Mesendoderm (in vitro differentiated cells): ENCODE data around the gene LRIT2.

ENCODE experiments used
- DNase-seq: peaks from one replicate; pipeline ENCODE4 v3.0.0; 2013
- H2AK5ac ChIP-seq: 2 replicates; pipeline ENCODE4 v1.6.1; 2013; ENCODE audit warnings: low read length, inconsistent platforms
- H2BK120ac ChIP-seq: 2 replicates; pipeline ENCODE4 v1.6.1; 2013; ENCODE audit warnings: low read depth, mild to moderate bottlenecking, low read length, moderate library complexity, mixed read lengths
- H2BK15ac ChIP-seq: replicated peaks from 2 replicates; pipeline ENCODE4 v1.6.1; 2013; ENCODE audit warnings: low read depth, mild to moderate bottlenecking, moderate library complexity
- H2BK5ac ChIP-seq: 2 replicates; pipeline ENCODE4 v1.6.1; 2013; ENCODE audit warnings: low read length, inconsistent platforms
- H3K18ac ChIP-seq: 2 replicates; pipeline ENCODE4 v1.6.1; 2013; ENCODE audit warnings: mild to moderate bottlenecking, low read length, mixed read lengths
- H3K23ac ChIP-seq: one replicate; pipeline ENCODE4 v1.6.1; 2013; ENCODE audit warnings: low read length
- H3K27ac ChIP-seq: 2 replicates; pipeline ENCODE4 v1.5.1; 2013; ENCODE audit warnings: low read depth, mild to moderate bottlenecking, inconsistent platforms, low read length, moderate library complexity
- H3K27me3 ChIP-seq: 2 replicates; pipeline ENCODE4 v1.6.1; 2013; ENCODE audit warnings: low read length, control low read depth, mild to moderate bottlenecking, inconsistent platforms; ENCODE audit not compliant: insufficient read depth, poor library complexity
- H3K36me3 ChIP-seq: 2 replicates; pipeline ENCODE4 v1.6.1; 2013; ENCODE audit warnings: low read length, inconsistent platforms; ENCODE audit not compliant: control insufficient read depth, insufficient read depth
- H3K4ac ChIP-seq: one replicate; pipeline ENCODE4 v1.6.1; 2013; ENCODE audit warnings: low read depth, mild to moderate bottlenecking, low read length, moderate library complexity
- H3K4me1 ChIP-seq: 2 replicates; pipeline ENCODE4 v1.6.1; 2013; ENCODE audit warnings: low read depth, low read length, inconsistent platforms; ENCODE audit not compliant: control insufficient read depth
- H3K4me2 ChIP-seq: 2 replicates; pipeline ENCODE4 v1.6.1; 2013; ENCODE audit warnings: low read length
- H3K4me3 ChIP-seq: 2 replicates; pipeline ENCODE4 v1.5.1; 2013; ENCODE audit warnings: mild to moderate bottlenecking, low read length
- H3K56ac ChIP-seq: one replicate; pipeline ENCODE4 v1.6.1; 2013; ENCODE audit warnings: low read length
- H3K79me1 ChIP-seq: 2 replicates; pipeline ENCODE4 v1.6.1; 2013; ENCODE audit warnings: low read length, inconsistent platforms
- H3K79me2 ChIP-seq: 2 replicates; pipeline ENCODE4 v1.6.1; 2013; ENCODE audit warnings: mild to moderate bottlenecking, low read length; ENCODE audit not compliant: control insufficient read depth, insufficient read depth
- H3K9ac ChIP-seq: 2 replicates; pipeline ENCODE4 v1.6.1; 2013; ENCODE audit warnings: low read length, inconsistent platforms
- H4K5ac ChIP-seq: one replicate; pipeline ENCODE4 v1.6.1; 2013; ENCODE audit warnings: low read length
- H4K8ac ChIP-seq: one replicate; pipeline ENCODE4 v1.6.1; 2013; ENCODE audit warnings: low read depth, mild to moderate bottlenecking, control low read depth, low read length, moderate library complexity
- WGBS: extraction: QIAGEN DNeasy Blood & Tissue Kit; methylation state at CpG from one replicate; pipeline ENCODE4 v1.1.7; 2013; ENCODE audit warnings: low lambda C conversion rate, missing lambda C conversion rate; ENCODE audit not compliant: insufficient coverage; ENCODE audit errors: extremely low coverage; 5-methylcytosine and 5-hydroxymethylcytosine counted together

The LRIT2 gene

DNA sequence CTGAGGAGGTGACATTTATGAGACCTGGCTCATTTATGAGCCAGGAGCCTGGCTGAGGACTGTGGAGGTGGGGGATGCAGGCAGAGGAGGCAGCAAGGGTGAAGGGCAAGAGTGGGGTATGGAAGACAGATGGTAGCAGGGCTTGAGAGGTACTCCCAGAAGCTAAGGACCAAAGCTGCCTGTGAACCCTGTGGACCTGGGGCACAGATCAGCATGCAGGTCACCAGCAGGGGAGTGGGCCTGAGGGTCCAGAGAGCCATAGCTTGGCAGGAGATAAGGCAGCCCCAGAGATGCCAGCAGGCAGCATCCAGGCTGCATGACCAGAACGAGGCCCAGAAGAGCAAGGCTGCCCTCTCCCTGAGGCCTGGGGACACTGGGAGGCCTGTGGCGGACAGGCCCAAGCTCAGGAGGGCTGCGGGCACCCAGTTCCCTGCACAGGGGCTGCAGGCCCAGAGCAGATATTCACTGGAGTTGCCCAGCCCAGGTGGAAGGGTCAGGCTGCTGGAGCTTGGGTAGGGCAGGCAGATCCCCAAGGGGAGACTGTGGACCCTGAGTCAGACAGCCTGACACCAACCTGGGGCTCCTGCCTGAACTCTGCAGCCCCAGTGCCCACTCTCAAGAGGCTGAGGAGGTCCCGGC lies 48.4 kb downstream of the LRIT2 start:
- Histone ChIP-seq H2AK5ac (no peak overlapping the region), H3K36me3 (no peaks in the 10 kb centered on the region), H3K18ac (no peak overlapping the region), H3K79me2 (no peaks in the 10 kb centered on the region), H3K4me3 (no peak overlapping the region), H3K56ac (no peak overlapping the region), H3K27ac (no peak overlapping the region), H3K9ac (no peak overlapping the region), H2BK5ac (no peak overlapping the region), H3K79me1 (no peaks in the 10 kb centered on the region), H3K27me3 (no peaks in the 10 kb centered on the region), H4K5ac (no peak overlapping the region), H3K4me2 (no peak overlapping the region), H3K23ac (no peak overlapping the region), H2BK15ac (no peak overlapping the region), H2BK120ac (no peak overlapping the region), H3K4me1 (no peaks in the 10 kb centered on the region), H3K4ac (no peak overlapping the region), H4K8ac (no peak overlapping the region)
- no peak for DNase-seq
- WGBS = no CpG with 5 or more reads among the region's 4 CpGs

DNA sequence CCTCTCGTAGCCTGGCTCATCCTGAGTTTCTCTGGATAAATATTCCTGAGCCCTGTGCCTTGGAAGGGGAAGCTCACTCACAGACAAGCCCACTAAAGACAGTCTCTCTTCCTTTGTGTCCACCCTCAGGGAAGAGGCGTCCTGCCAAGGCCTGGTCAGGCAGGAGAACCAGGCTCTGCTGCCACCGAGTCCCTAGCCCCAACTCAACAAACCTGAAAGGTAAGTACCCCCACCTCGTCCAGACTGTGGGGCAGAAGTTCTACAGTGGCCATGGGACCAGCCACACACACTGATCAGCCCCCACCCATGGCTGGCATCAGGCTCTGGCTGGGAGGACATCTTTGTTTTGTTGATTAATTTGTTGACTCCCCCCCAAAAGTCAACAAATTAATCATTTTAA lies 49.0 kb downstream of the LRIT2 start:
- no peak overlapping the region for H2BK15ac ChIP-seq
- H2BK120ac ChIP-seq = no peak overlapping the region
- H3K18ac ChIP-seq = no peak overlapping the region
- H3K4me2 ChIP-seq = no peak overlapping the region
- no peak overlapping the region for H2AK5ac ChIP-seq
- H3K4me1 ChIP-seq = no peaks in the 10 kb centered on the region
- no peaks in the 10 kb centered on the region for H3K27me3 ChIP-seq
- no CpG with 5 or more reads among the region's 4 CpGs for WGBS
- no peak overlapping the region for H3K4me3 ChIP-seq
- no peak overlapping the region for H3K4ac ChIP-seq
- no peaks in the 10 kb centered on the region for H3K36me3 ChIP-seq
- no peak for DNase-seq
- no peaks in the 10 kb centered on the region for H3K79me1 ChIP-seq
- H4K5ac ChIP-seq = no peak overlapping the region
- no peak overlapping the region for H3K27ac ChIP-seq
- H2BK5ac ChIP-seq = no peak overlapping the region
- no peak overlapping the region for H3K23ac ChIP-seq
- H3K79me2 ChIP-seq = no peaks in the 10 kb centered on the region
- H3K9ac ChIP-seq = no peak overlapping the region
- H3K56ac ChIP-seq = no peak overlapping the region
- no peak overlapping the region for H4K8ac ChIP-seq

- H3K18ac ChIP-seq = no peak overlapping the region
- no peaks in the 10 kb centered on the region for H3K79me2 ChIP-seq
- no peak overlapping the region for H3K27ac ChIP-seq
- H4K5ac ChIP-seq = no peak overlapping the region
- no peak overlapping the region for H3K9ac ChIP-seq
- no peak overlapping the region for H4K8ac ChIP-seq
- no peak overlapping the region for H3K56ac ChIP-seq
- no peaks in the 10 kb centered on the region for H3K36me3 ChIP-seq
- no peak overlapping the region for H3K23ac ChIP-seq
- H2BK5ac ChIP-seq = no peak overlapping the region
- no peak overlapping the region for H3K4ac ChIP-seq
- H3K4me3 ChIP-seq = no peak overlapping the region
- no peak overlapping the region for H2BK120ac ChIP-seq
- H3K27me3 ChIP-seq = no peaks in the 10 kb centered on the region
- H2AK5ac ChIP-seq = no peak overlapping the region
- no peak overlapping the region for H2BK15ac ChIP-seq
- no peak overlapping the region for H3K4me2 ChIP-seq
- no CpG with 5 or more reads among the region's 6 CpGs for WGBS
- no peak for DNase-seq
- H3K79me1 ChIP-seq = no peaks in the 10 kb centered on the region
- H3K4me1 ChIP-seq = no peaks in the 10 kb centered on the region
These were observed 49.9 kb downstream of the LRIT2 start for GRCh38 chr10:84175436-84175835.

GRCh38 chr10:84173501-84173929 lies 51.8 kb downstream of the LRIT2 start, which contains the start of gene GPR15LG:
Gene GPR15LG (plus strand): TSS chr10:84173801. CDS start chr10:84173852, 51 bp downstream.
- Histone ChIP-seq H3K4me1 (no peaks in the 10 kb centered on the region), H2AK5ac (no peak within 1 kb of the TSS), H2BK5ac (no peak within 1 kb of the TSS), H2BK120ac (no peak within 1 kb of the TSS), H3K23ac (peak within 1 kb of the TSS; percentile 89), H2BK15ac (no peak within 1 kb of the TSS), H4K5ac (no peak within 1 kb of the TSS), H3K4me3 (no peak within 1 kb of the TSS), H3K36me3 (no peaks in the 10 kb centered on the region), H3K27ac (no peak within 1 kb of the TSS), H3K56ac (no peak within 1 kb of the TSS), H4K8ac (no peak within 1 kb of the TSS), H3K9ac (no peak within 1 kb of the TSS), H3K79me2 (no peaks in the 10 kb centered on the region), H3K4ac (no peak within 1 kb of the TSS), H3K4me2 (no peak within 1 kb of the TSS), H3K79me1 (no peaks in the 10 kb centered on the region), H3K27me3 (no peaks in the 10 kb centered on the region), H3K18ac (no peak within 1 kb of the TSS)
- no CpG with 5 or more reads among the region's 2 CpGs for WGBS
- DNase-seq = no peak

DNA sequence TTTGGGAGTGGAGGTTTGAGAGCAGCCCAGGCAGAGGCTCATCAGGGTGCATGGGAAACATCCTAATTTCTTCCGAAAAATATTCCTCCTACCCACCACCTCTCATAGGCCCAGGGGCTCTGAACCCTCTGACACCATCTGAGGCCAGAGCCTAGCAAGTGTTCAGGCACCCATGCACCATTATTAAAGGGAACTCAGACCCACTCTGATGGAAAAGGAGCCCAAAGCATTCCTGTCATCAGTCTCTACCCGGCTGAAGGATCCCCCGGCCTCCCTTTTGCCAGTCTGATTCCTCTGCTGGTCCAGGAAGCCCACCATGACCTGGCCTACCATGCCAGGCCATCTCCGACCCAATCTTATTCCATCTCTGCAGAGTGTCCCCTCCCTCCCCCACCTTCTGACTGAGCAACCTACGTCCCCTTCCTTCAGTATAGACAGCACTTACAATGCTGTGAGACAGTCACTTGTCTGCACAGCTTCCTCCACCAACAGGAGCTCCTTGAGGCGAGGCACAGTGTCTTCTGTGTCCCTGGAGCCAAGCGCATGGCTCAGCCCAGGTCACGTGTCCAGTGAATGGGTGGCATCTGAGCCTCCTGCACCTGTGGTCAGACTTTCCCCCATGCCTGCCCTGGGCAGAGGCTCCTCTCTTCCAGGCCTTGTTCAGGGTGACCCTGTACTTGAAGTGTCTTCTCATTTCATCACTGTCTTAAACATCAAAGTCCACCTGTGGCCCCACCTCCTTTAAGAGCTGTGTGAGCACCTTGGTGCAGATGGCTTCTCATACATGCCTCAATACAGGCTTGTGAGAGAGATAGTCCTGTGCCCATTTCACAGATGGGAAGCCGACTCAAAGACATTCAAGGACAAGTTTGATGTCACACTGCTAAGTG lies 52.6 kb downstream of the LRIT2 start:
- H3K9ac ChIP-seq = no peak overlapping the region
- no peak overlapping the region for H3K4me3 ChIP-seq
- H4K8ac ChIP-seq = no peak overlapping the region
- H3K23ac ChIP-seq = peak overlapping the region; percentile 89
- no peak overlapping the region for H3K56ac ChIP-seq
- no peaks in the 10 kb centered on the region for H3K4me1 ChIP-seq
- no peak overlapping the region for H3K27ac ChIP-seq
- no peak overlapping the region for H4K5ac ChIP-seq
- H3K79me2 ChIP-seq = no peaks in the 10 kb centered on the region
- H3K18ac ChIP-seq = no peak overlapping the region
- H3K4me2 ChIP-seq = no peak overlapping the region
- H2BK120ac ChIP-seq = no peak overlapping the region
- no peak overlapping the region for H3K4ac ChIP-seq
- no CpG with 5 or more reads among the region's 9 CpGs for WGBS
- H3K27me3 ChIP-seq = no peaks in the 10 kb centered on the region
- H3K79me1 ChIP-seq = no peaks in the 10 kb centered on the region
- DNase-seq = no peak
- H2AK5ac ChIP-seq = no peak overlapping the region
- H2BK5ac ChIP-seq = no peak overlapping the region
- no peak overlapping the region for H2BK15ac ChIP-seq
- H3K36me3 ChIP-seq = no peaks in the 10 kb centered on the region
